ENCODE results near the gene MORN1.
"Not testable (repeated sequence)": the region's sequence is repeated elsewhere in the genome, so short reads cannot be mapped to it uniquely, and the experiment has no call there.

Gene MORN1

DNA sequence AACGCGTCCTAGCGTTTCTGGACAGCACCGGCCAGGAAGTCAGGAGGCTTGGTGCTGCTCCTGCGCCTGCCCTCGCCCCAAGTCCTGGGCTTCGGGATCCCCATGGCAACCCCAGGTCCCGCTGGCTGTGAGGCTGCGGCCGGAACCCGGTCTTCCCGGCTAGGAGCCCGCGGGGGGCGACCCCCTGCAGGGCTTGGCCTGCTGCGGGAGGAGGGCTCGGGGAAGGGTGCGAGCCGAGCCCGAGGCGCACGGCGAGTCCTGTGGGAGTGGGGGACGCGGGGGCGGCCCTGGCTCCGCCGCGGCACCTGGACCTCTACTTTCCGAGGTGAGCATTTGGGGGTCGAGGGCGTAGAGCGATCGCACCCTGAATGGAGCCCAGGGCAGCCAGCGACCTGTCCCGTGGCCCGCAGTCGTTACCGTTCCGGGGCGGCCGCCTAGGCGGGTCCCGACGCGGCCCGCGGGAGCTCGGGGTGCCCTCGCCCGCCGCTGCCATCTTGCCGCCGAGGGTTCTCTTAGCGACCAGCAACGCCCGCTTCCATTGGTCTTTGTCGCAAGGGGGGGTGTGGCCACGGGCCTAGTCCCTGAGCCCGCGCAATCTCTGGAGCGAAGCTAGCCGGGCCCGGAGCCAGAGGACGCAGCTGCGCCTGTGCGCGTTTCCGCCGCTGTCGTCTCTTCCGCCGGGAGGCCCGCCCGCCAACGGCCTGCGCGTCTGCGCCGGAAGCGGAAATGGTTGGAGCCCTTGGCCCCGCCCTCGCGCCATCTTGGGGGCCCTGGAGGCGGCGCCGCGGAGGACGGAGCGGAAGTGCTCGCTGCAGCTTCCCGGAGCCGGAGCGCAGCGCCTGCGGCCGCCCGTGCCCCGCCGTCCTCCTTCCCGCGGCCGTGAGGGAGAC is at the start of gene MORN1, which contains the start of gene RER1:
Gene MORN1, minus strand, starts transcription at position 514 of the 890 bp plus-strand sequence. Its CDS starts 21 bp downstream, at position 493.
Gene RER1, plus strand, starts transcription at position 801 of the 890 bp plus-strand sequence. CDS start 3,950 bp downstream, outside the sequence.
- peak; percentile 93 to 99 for DNase-seq

DNA sequence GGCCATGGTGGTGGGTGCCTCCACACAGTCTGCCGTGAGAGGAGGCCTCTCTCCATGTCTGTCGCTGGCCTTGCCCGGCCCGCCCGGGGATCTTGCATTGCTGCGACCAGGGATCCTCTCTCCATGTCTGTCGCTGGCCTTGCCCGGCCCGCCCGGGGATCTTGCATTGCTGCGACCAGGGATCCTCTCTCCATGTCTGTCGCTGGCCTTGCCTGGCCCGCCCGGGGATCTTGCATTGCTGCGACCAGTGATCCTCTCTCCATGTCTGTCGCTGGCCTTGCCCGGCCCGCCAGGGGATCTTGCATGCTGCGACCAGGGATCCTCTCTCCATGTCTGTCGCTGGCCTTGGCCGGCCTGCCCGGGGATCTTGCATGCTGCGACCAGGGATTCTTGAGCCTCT is 49.0 kb upstream of the MORN1 start:
- not testable (repeated sequence) for DNase-seq

DNA sequence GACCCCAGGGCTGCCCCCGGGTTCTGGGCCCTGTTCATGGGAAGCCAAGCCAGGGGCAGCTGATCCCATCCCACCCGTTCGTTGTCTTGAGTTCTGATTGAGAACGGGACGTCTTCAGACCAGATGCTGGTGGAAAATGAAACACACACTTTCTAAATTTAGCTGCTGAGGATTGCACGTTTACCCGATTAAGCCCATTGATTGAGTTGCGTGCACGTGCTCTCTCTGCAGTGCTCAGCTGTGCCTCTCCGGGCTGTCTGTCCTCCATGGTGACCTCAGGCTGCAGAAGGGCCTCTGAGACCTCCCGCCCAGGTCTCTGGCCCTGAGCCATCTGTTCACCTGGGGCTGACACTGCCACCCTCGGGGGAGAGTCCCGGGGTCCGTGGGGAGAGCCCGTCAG is 48.0 kb upstream of the MORN1 start:
- DNase-seq = no peak

- DNase-seq = no peak
Measured at GRCh38 chr1:2438641-2439040, 47.3 kb upstream of the MORN1 start.

DNA sequence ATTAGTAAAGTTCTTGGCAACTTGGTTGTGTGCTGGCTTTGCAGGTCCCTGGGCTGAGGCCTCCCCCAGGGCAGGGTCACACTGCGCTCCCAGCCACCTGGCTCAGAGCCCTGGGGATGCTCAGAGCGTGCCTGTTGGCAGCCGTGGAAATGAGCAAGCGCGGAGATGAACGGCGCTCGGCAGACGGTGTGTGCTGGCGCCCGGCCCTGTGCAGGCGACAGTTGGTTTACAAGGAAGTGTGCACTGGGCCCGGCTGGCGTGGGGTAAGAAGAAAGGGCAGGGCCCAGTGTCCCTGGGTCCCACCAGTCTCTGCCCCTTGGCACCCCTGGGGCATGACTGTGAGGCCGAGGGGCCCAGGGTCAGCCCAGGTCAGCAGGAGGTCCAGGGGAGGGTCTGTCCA is 46.7 kb upstream of the MORN1 start:
- DNase-seq = no peak

DNA sequence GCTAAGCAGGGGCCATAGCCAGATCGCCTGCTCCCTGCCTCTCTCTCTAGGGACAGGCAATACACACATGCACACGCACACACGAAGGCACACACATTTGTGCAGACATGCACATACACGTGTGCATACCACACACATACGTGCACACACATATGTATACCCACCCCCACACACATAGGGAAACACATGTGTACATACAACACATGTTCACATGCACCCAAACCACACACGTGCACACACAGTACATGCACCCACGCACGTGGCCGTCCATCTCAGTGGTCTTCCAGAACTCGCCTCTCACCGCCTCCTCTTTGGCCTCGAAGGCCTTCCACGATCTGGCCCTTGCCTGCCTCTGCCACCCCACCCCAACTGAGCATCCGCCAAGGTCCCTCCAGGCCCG is 46.3 kb upstream of the MORN1 start:
- DNase-seq = no peak

DNA sequence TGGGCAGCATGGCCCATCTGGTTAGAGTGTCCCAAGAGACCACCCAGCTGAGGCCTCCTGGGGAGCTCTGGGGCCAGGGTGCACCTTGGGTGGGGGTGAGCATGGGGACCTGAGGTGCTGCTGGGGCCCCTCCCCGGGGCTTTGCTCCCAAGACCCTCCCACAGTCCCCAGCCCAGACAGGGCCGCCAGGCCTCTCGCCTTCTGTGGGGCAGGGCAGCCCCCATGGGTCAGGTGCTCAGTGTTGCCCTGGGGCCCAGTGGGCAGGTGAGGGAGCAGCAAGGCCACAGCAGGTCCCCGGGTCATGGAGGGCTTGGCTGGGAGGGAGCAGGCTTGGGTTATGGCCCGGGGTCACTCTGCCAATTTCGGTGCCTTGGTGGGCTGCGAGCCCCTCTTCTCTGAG is 45.5 kb upstream of the MORN1 start:
- DNase-seq = no peak

DNA sequence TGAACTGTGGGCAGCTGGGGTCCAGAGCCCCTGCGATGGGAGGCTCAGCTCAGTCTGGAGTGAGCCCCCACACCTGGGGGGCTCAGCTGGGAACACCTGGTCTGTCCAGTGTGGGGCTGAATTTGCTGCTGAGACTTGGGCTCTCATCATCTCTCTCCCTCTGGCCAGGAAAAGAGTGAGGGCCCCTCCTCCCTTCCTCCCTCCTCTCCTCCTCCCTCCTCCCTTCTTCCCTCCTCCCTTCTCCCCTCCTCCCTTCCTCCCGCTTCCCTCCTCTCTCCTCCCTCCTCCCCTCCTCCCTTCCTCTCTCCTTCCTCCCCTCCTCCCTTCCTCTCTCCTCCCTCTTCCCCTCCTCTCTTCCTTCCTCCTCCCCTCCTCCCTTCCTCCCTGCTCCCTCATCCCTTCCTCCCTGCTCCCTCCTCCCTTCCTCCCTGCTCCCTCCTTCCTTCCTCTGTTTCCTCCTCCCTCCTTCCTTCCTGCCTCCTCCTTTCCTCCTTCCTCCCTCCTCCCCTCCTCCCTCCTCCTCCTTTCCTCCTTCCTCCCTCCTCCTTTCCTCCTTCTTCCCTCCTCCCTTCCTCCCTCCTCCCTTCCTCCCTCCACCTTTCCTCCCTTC is 44.5 kb upstream of the MORN1 start:
- no peak for DNase-seq

DNA sequence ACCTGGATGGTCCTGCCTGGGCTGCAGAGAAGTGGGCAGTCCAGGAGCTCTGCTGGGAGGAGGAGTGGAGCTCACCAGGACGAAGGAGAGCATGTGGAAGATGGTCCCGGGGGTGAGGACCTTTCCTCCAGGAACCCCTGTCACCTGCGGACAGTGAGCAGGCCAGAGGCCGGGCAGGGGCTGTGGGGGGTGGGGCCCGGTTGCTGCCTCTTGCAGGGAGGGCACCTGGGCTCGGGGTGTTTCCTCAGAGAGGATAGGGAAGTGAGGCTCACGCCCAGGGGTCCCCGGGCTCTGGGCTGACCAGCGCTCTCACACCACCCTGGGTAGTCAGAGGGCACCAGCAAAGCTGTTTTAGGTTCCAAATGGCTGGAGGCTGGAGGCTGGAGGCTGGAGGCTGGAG is 43.7 kb upstream of the MORN1 start:
- DNase-seq = no peak

GRCh38 chr1:2433936-2434655 is 42.7 kb upstream of the MORN1 start:
- no peak for DNase-seq

- no peak for DNase-seq
Measured at GRCh38 chr1:2433196-2433595, 41.8 kb upstream of the MORN1 start.

DNA sequence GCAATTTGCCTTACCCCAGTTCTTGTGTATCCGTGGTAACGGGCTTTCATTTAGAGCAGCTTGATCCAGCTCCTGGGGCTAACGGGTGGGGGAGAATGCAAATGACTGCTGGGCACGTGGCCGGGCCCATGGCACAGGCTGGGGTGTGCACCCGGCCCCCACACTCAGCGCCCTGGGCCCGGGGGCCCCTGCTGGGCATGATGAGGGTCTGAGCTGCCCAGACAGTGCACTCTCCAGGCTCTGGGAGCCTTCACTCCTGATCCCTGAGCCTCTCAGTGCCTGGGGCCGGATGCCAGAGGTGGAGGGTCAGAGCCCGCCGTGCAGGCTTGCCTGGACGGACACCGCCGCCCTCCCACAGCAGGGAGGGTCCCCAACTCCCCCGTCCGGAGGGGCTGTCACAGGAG is 41.1 kb upstream of the MORN1 start:
- no peak for DNase-seq

GRCh38 chr1:2431518-2431917 is 40.2 kb upstream of the MORN1 start:
- no peak for DNase-seq

GRCh38 chr1:2431103-2431502 is 39.7 kb upstream of the MORN1 start:
- DNase-seq = no peak

DNA sequence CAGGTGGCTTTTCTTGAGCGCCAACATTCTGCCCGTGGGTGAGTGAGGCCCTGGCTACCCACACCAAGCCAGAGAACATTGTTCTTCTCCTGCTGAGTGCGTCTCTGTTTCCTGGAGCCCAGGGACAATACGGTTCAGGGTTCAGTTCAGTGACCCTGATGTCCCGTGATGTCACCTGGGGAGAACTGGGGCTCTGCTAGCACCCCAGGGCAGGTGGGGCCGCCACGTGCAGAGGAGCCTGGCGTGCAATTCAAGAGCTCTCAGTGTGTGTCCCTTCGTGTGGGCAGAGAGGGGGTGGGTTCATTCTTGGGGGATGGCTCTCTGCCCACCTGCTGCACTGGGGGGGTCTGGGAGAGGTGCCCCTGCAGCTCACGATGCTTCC is 39.2 kb upstream of the MORN1 start:
- no peak for DNase-seq

DNA sequence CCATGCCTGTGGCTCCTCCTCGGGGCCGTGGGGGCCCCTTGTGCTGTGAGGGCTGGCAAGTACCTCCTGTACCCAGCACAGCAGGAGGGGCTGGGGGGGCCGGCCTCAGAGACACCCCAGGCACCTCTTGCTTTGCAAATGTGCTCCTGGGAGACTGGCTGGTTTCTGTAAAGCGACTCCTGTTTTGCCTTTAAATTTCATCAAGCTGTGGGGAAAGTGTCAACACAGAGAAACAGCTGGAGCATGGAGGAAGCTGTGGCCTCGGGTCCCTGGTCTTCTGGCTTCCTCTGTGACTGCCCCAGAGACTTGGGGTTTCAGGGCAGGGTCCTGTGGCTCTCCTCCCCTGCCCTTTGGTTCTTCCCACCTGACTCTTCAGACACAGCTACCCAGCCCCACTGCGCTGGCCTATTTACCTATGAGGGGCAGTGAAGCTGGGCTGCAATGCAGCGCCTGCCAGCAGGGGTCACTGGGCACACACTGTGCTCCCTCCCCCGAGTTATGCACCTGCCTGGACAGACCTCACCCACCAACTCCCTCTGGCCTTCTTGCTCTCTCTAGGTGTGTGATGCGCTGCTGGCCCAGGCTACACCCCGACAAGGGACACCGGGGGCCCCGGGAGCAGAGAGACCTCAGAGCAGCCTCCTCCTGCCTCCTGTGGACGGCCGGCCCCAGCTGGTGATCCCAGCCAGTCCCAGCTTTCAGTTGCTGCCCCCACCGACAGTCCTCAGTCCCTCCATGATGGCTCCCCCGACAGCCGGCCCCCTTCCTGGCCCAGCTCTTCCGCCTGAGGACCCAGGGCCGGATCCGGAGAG is 38.6 kb upstream of the MORN1 start:
- DNase-seq = peak in 1 of 2 experiments; percentile 57

DNA sequence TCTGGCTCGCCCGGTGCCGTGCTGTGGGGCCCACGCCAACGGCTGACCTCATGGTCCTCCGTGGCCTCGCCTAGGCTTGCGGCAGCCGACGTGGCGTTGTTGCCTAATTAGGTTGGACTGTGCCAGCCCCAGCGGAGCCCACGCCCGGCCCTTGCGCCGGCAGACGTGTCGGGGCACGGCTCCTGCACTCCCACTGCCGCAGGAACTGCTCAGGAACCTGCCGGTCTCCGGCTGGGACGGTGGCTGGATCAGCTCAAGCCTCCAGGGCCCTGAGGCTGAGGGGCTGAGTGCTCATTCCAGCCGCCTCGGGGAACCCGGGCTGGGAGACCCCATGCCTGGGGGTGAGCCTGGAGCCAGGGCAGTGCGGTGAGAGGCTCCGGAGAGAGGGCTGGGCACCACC is 37.1 kb upstream of the MORN1 start:
- DNase-seq = no peak

DNA sequence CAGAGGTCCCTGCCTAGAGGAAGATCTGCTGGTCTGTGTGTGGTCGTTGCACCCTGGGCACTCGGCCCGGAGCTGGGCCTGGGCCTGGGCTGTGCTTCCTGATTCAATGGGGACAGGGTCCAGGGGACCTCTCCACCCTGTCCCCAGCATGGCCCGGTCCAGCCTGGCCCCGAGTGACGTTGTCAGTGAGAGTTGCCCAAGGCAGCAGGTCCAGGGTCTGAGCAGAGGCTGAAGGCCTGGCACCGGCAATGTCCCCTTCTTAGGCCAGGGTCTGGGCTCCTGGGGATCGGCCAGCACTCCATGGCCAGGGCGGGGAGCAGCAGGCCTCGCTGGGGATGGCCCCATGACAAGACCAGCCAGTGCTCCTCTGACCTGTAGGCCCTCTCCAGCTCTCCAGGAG is 36.6 kb upstream of the MORN1 start:
- no peak for DNase-seq

- no peak for DNase-seq
Measured at GRCh38 chr1:2427051-2427450, 35.7 kb upstream of the MORN1 start.

GRCh38 chr1:2426540-2426939 is 35.2 kb upstream of the MORN1 start:
- DNase-seq = no peak

GRCh38 chr1:2425892-2426291 is 34.5 kb upstream of the MORN1 start:
- no peak for DNase-seq

DNA sequence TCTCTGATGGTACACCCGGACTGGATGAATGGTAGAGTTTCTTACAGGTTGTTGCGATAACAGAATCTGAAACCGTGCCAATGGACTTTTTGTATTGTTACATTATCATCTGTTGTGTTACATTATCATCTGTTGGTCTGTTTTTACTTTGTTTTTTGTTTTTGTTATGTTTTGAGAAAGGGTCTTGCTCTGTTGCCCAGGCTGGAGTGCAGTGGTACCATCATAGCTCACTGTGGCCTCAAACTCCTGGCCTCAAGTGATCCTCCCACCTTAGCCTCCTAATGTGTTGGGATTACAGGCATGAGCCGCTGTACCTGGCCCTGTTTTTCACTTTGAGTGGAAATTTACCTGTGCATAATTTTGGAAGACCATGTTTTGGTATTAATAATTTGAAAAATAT is 31.2 kb upstream of the MORN1 start:
- DNase-seq = no peak

GRCh38 chr1:2419416-2419815 is 28.1 kb upstream of the MORN1 start:
- no peak for DNase-seq
